GM19397 (cell line): Measurements from ENCODE around the gene TNFSF10.
"Not testable (repeated sequence)": the region's sequence is repeated elsewhere in the genome, so short reads cannot be mapped to it uniquely, and the experiment has no call there.

ENCODE experiments used
- ATAC-seq: cut with Tn5 transposase; IDR thresholded peaks from one replicate; pipeline ENCODE4 v1.9.1; 2021; ENCODE audit warnings: mild to moderate bottlenecking, moderate library complexity; ENCODE audit not compliant: unreplicated experiment

TNFSF10 gene

DNA sequence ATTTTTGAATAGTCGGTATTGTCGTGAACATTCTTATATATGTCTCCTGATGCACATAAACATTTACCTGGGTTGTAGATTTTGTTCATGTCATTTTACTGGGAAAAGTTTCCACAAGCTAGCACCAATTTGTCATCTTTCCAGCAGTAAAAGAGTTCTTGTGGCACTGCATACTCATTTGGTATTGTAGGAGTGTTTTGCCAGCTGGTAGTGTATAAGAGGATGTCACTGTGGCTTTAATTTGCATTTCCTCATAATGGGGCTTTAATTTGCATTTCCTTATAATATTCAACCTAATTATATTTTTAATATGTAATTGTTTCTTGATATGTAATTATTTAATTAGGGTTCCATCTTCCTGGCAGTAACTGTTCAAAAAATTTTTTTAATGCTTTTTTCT is 21.2 kb upstream of the TNFSF10 start:
- ATAC-seq, result no peak

DNA sequence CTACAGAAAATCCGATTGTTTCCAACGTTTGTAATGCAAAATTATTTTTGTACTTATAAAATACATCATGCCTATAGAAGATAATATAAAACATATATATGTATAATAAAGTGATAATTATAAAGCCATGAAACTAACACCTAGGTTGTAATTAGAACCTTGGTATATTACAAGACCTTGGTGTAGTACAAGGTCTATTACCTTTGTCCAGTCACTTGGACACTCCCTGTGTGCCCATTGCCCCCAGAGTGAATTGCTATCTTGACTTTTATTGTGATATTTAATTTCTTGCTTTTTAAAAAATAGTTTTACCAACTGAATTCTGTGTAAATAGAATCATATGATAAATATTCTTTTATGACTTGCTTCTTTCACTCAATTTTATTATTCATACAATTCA is 20.7 kb upstream of the TNFSF10 start:
- ATAC-seq, result no peak

- no peak for ATAC-seq
These were observed 20.2 kb upstream of the TNFSF10 start for GRCh38 chr3:172543419-172543818.

- ATAC-seq, result no peak
These were observed 19.8 kb upstream of the TNFSF10 start for GRCh38 chr3:172542999-172543398.

DNA sequence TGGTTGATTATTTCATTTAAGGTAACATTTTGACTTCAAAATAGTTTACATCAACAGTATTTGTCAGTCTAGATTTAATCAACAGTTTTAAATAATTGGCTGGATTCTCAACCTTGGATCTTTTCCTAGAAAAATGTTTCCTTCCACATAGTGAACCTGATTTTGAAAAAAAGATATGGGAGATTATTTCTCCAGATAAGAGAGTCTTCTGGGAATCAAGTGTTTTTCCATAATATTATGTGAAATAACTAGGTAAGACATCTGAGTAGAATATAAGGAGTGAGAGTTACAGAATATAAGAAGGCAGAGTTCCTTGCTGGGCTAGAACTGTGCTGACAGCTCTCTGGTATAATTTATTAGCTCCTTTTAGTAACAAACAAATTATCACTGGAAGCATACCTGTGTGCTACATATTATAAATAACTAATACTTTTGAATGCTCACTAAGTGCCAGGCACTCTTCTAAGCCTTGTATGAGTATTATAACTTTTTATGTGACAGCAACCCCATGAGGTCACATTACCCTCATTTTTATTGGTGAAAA is 18.8 kb upstream of the TNFSF10 start:
- no peak for ATAC-seq

- no peak for ATAC-seq
These were observed 16.8 kb upstream of the TNFSF10 start for GRCh38 chr3:172540049-172540448.

DNA sequence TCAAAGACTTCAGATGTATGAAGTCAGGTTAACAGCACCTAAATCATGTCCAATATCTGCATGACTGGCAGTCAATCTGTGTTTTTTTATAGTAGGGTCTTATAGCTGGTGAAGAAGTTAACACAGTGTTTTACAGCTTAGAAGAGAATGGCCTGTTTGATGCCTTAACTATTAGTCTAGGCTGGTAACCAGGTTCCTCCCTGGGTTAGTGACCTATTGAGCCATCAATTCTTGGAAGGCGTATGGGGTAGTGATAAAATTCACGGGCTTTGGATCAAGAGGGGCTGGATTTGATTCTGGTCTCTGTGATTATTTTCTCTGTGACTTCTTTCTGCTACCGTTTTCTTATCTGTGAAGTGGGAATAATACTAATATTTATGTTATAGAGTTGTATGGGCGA is 16.0 kb upstream of the TNFSF10 start:
- ATAC-seq, result no peak

GRCh38 chr3:172538368-172539151 is 15.3 kb upstream of the TNFSF10 start:
- ATAC-seq, result no peak

DNA sequence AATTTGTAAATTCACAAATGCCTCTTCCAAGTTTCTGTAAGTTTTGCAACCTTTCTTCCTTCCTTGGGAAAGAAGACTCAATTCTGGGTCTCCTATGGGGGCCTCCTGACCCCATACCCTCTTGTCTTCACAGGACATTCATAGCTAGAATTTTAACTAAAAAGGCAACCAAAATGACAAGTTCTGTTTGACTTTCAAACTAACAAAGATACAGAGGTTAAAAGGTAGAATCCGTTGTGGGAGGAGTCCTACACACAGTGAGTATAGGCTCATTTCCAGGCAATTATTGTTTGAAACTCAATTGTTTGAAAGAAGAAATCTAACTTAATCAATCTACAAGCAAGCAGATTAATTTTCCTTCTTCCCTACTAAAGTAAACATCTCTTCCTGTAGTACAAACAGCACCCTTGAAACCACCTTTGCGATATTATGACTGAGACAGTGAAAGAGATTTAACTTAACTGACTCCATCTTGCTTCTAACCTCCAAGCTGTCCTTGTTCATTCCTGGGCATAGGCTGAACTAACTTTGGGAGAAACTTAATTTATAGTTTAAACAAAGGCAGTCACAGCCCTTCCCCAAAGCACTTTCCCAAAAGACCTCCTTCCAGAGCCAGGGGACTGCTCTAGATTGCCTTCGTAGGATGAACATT is 14.4 kb upstream of the TNFSF10 start:
- no peak for ATAC-seq

GRCh38 chr3:172536993-172537419 is 13.8 kb upstream of the TNFSF10 start:
- no peak for ATAC-seq

DNA sequence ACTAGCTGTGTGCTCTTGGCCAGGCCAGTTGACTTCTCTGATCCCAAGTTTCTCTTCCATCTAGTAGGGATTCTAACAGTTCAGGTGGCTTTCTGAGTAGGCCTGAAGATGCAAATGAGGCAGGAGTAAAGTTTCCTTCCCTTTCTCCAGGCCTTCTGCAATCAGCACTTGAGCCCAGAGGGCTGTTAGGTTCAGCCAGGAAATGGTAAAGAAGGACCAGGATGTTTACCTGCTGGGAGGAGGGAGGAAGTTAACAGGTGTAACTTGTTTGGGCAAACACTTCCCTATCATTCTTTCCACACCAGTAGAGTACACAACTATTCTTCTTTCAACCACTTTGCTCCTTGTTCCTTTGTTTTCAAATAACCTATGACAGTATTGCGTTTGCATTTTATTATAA is 13.3 kb upstream of the TNFSF10 start:
- no peak for ATAC-seq

- ATAC-seq, result no peak
These were observed 7.3 kb upstream of the TNFSF10 start for GRCh38 chr3:172530566-172530965.

GRCh38 chr3:172530101-172530561 is 6.9 kb upstream of the TNFSF10 start:
- no peak for ATAC-seq

GRCh38 chr3:172528677-172529076 is 5.4 kb upstream of the TNFSF10 start:
- no peak for ATAC-seq

DNA sequence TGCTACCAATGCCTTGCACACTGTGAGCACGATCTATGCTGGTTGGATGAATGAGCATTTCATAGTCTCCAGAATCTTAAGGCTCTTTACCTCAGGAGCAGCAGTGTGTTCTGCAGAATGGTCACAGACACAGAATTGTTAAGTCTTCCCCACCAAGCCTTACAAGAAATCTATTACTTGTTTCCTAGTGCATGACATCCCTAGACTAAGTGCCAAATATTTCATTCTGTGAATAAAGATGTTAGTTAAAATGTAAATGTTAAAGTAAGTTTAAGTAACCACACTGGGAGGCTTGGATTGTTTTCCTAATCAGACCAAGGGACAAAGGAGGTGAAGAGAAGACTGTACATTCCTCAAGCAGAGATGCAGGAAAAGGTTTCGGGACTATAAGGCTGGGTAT is 4.1 kb upstream of the TNFSF10 start:
- no peak for ATAC-seq

DNA sequence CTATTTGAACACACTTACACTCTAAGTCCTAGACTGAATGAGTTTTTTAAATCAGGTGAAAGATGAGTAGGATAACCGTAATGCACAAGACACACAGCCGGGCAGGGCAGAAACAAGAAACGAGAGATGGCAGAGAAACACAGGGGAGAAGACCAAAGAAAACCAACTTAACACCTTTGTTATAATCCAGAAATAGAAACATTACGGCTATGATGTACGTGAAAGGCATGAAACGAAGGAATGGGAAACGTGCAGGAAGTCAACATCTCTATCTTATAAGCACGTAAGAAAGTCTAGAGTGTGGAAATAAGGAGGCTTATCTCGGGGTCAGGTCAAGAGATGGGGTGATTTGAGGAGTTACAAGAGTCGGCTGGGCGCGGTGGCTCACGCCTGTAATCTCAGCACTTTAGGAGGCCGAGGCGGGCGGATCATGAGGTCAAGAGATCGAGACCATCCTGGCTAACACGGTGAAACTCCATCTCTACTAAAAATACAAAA is 1.9 kb upstream of the TNFSF10 start:
- ATAC-seq, result no peak

- ATAC-seq, result no peak
These were observed 1.4 kb upstream of the TNFSF10 start for GRCh38 chr3:172524611-172525010.

DNA sequence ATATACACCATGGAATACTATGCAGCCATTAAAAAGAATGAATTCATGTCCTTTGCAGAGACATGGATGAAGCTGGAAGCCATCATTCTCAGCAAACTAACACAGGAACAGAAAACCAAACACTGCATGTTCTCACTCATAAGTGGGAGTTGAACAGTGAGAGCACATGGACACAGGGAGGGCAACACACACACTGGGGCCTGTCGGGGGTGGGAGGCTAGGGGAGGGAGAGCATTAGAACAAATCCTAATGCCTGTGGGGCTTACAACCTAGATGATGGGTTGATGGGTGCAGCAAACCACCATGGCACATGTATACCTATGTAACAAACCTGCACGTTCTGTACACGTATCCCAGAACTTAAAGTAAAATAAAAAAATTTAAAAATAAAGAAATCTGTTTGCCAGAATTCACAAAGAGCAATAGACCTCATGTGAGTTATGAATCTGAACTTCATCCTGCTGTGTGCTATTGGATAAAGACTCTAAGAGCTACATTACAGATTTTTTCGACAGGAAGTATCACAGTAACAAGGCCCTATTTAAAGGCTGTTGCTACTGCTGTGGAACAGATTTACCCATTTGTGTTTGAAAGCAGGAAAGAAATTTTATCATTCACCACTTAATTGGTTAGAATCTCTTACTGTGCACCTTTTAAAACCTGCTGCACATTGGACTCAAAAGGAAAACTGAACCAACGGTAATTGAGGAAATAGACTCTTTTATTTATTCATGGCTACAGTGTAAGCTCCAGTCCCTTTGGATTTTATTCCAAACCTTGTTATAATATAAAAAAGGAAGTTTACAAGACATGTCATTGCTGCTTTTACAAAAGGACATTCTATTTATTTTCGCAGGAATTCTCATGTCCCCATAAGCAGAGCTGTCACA is 1.1 kb downstream of the TNFSF10 start:
- not testable (repeated sequence) for ATAC-seq

- peak; percentile 46 for ATAC-seq
These were observed 2.9 kb downstream of the TNFSF10 start for GRCh38 chr3:172520301-172520831.

GRCh38 chr3:172519740-172520139 is 3.5 kb downstream of the TNFSF10 start:
- no peak for ATAC-seq
